BLaER1 (cell line): ENCODE results near the gene TXNRD3.
"Not testable (repeated sequence)": the region's sequence is repeated elsewhere in the genome, so short reads cannot be mapped to it uniquely, and the experiment has no call there.

Experiments used
- H3K27ac ChIP-seq: shearing (Covaris generic); formaldehyde crosslinking; 2 replicates; pipeline ENCODE4 v1.8.1; 2022
- H3K27me3 ChIP-seq: shearing (Covaris generic); formaldehyde crosslinking; 2 replicates; pipeline ENCODE4 v1.8.1; 2022
- H3K36me3 ChIP-seq: shearing (Covaris generic); formaldehyde crosslinking; 2 replicates; pipeline ENCODE4 v1.8.1; 2022
- H3K4me1 ChIP-seq: shearing (Covaris generic); formaldehyde crosslinking; 2 replicates; pipeline ENCODE4 v1.8.1; 2022
- H3K4me2 ChIP-seq: shearing (Covaris generic); formaldehyde crosslinking; 2 replicates; pipeline ENCODE4 v1.8.1; 2022
- H3K4me3 ChIP-seq: shearing (Covaris generic); formaldehyde crosslinking; 2 replicates; pipeline ENCODE4 v1.8.1; 2022
- H3K9ac ChIP-seq: shearing (Covaris generic); formaldehyde crosslinking; 2 replicates; pipeline ENCODE4 v1.8.1; 2022
- H3K9me3 ChIP-seq: shearing (Covaris generic); formaldehyde crosslinking; 2 replicates; pipeline ENCODE4 v1.8.1; 2022
- H4K20me1 ChIP-seq: shearing (Covaris generic); formaldehyde crosslinking; 2 replicates; pipeline ENCODE4 v1.8.1; 2022
- Cebpa-rat ChIP-seq: shearing (Covaris generic); IDR thresholded peaks from 2 replicates; pipeline ENCODE4 v1.8.1; 2022

The TXNRD3 gene

DNA sequence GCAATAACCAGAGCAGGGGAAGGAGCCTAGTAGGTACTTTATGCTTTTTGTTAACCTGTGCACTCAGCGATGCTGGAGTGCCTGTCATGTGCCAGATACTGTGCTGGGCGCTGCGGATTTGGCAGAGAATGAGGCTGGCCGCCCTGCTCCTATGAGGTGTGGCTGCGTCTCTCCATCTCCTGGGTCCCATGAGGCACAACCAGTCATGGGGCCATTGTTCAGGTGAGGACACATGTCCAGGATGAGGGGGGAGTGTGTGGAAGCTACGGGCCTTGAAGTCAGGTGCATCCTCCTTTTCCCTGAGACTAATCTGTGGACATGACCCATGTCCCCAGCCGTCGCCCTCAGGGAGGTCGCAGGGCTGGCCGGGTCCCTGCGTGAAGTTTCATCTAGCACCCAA lies 963 bp upstream of the TXNRD3 start:
- Histone ChIP-seq H3K36me3 (no peaks in the 10 kb centered on the region), H3K4me1 (peaks cover 16% of the 10 kb centered on the region; the same call in 1 of the 2 replicates), H3K27ac (no peak overlapping the region), H3K4me2 (0 out of 2 replicates have a peak overlapping the region, but pooled peaks have one; percentile 22), H4K20me1 (no peaks in the 10 kb centered on the region; the same call in 1 of the 2 replicates), H3K27me3 (peaks cover 52% of the 10 kb centered on the region), H3K4me3 (no peak overlapping the region), H3K9ac (no peak overlapping the region), H3K9me3 (peaks cover 17% of the 10 kb centered on the region)
- TF ChIP-seq Cebpa-rat, result no peak

DNA sequence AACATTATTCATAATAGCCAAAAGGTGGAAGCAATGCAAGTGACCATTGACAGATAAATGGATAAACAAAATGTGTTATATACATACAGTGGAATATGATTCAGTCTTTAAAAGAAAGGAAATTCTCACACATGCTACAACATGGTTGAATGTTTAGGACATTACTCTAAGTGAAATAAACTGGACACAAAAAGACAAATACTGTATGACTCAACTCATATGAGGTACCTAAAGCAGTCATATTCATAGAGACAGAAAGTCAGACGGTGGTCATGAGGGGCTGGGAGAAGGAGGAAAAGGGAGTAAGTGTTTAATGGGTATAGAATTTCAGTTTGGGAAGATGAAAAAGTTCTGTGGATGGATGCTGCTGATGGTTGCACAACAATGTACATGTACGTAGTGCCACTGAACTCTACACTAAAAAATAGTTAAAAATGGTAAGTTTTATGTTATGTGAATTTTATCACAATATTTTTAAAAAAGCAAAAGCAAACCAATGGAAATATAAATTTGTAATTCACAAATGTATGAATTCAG lies 5.3 kb downstream of the TXNRD3 start:
- Histone ChIP-seq H3K36me3 (no peaks in the 10 kb centered on the region), H3K27ac (no peak overlapping the region), H3K4me3 (no peak overlapping the region), H3K4me1 (peaks cover 4% of the 10 kb centered on the region; the same call in 1 of the 2 replicates), H3K9me3 (no peaks in the 10 kb centered on the region), H3K27me3 (peaks cover 28% of the 10 kb centered on the region), H4K20me1 (no peaks in the 10 kb centered on the region), H3K4me2 (no peak overlapping the region), H3K9ac (no peak overlapping the region)
- TF ChIP-seq Cebpa-rat, result no peak

DNA sequence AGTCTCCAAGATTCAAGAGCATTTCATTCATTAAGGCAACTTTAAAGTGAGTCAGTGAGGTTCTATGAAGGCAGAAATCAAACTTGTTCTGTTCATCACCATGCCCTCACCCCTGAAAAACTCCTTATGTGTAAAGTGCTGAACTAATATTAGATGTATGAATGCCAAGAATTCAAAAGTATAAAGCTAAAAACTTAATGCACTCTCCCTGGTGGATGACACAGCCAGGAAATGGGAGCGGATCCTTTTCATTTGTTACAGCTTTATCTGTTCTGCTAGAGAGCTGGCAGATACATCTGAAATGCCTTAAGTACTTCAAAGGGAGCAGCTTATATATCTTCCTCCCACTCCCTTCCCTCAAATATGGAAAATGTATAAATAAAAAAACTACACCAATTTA lies 8.2 kb downstream of the TXNRD3 start:
- Histone ChIP-seq H3K9me3 (no peaks in the 10 kb centered on the region), H3K4me2 (no peak overlapping the region), H3K9ac (no peak overlapping the region), H3K27ac (no peak overlapping the region), H4K20me1 (no peaks in the 10 kb centered on the region), H3K36me3 (no peaks in the 10 kb centered on the region), H3K4me3 (no peak overlapping the region), H3K4me1 (no peaks in the 10 kb centered on the region), H3K27me3 (no peaks in the 10 kb centered on the region)
- no peak for TF ChIP-seq Cebpa-rat

DNA sequence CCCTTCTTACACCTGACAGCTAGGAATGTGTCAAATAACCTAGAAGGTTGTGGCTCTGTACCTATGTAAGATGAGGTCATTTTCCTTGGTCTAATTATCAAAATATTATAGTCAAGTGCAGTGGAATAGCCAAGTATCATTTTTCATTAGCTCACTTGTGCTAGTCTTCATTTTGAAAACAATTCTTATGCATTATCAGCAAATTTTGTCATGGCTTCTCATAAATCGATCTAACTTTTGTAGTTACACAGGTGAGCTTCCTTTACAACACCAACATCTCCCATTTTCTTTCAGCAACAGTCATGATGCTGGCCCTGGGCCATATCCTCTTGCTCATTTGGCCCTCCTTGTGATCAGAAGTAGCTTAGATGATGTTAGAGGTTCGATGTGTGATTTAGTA lies 10.3 kb downstream of the TXNRD3 start:
- Histone ChIP-seq H4K20me1 (no peaks in the 10 kb centered on the region), H3K9ac (no peak overlapping the region), H3K4me1 (no peaks in the 10 kb centered on the region), H3K4me2 (no peak overlapping the region), H3K36me3 (no peaks in the 10 kb centered on the region), H3K27ac (no peak overlapping the region), H3K9me3 (no peaks in the 10 kb centered on the region), H3K4me3 (no peak overlapping the region), H3K27me3 (no peaks in the 10 kb centered on the region)
- TF ChIP-seq Cebpa-rat, result no peak

DNA sequence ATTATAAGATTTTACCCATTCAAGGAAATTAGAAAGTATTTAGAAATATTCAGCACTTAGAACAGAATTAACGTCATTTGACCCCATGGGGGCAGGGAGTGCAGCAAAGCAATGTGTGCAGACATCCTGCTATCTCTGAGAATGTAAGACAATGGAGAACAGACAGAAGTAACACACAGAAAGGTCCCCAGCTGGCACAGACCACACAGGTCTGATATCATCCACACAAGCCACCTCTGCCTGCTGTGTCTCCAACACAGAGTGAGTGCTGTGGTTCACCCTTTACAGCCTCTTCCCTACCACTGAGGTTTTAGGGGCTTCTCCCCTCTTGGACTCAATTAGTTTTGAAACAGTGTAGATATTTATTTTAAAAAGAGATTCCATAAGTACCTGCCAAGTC lies 16.1 kb downstream of the TXNRD3 start:
- no peak overlapping the region for H3K4me2 ChIP-seq

DNA sequence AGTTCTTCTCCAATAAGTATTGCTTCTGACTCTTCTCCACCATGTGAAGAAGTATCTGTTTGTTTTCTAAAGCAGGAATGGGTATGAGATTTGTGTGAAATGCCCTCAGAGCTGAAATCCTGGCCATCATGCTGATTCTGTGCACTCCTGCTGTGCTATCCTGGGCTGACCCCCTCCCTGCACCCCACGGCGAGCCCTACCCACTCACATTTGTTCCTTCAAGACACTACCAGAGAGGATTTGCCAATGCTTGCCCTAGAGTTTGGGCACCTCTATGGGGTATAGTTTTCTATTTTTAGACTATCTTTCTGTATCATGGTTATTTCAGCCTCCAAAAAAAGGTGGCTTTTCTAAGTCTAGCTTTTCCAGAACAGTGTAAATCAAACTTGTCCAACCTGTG lies 18.5 kb downstream of the TXNRD3 start:
- no peaks in the 10 kb centered on the region for H3K27me3 ChIP-seq
- H3K9ac ChIP-seq, result no peak overlapping the region
- H3K36me3 ChIP-seq, result no peaks in the 10 kb centered on the region
- no peaks in the 10 kb centered on the region for H3K4me1 ChIP-seq
- no peak overlapping the region for H3K27ac ChIP-seq
- H4K20me1 ChIP-seq, result no peaks in the 10 kb centered on the region
- TF ChIP-seq Cebpa-rat, result no peak
- H3K4me3 ChIP-seq, result no peak overlapping the region
- no peaks in the 10 kb centered on the region for H3K9me3 ChIP-seq
- H3K4me2 ChIP-seq, result no peak overlapping the region

More for the DNA sequence above, 16.1 kb downstream of the TXNRD3 start:
- no peak overlapping the region for H3K4me3 ChIP-seq
- H3K9ac ChIP-seq, result no peak overlapping the region
- no peak for TF ChIP-seq Cebpa-rat
- H4K20me1 ChIP-seq, result no peaks in the 10 kb centered on the region
- H3K9me3 ChIP-seq, result no peaks in the 10 kb centered on the region
- H3K36me3 ChIP-seq, result no peaks in the 10 kb centered on the region
- no peaks in the 10 kb centered on the region for H3K27me3 ChIP-seq
- H3K27ac ChIP-seq, result no peak overlapping the region
- no peaks in the 10 kb centered on the region for H3K4me1 ChIP-seq

DNA sequence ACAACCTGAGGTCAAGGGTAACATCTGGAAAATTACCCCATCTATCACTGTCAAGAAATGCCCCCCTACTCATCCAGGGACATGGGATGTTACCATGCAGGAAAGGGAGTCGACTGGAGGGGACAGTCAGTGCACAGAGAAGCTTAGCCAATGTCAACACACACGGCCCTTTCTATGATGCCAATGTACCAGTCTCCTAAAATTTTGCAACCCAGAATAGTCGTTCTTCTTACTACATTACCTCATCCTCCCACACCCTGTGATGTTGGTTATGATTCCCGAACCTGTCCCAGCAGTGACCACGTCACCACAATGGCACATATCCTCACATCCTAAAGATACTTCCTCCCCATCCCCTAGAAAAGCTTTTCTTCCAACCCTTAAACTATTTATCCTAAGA lies 20.1 kb downstream of the TXNRD3 start:
- Histone ChIP-seq H3K9ac (no peak overlapping the region), H3K9me3 (no peaks in the 10 kb centered on the region), H3K4me2 (no peak overlapping the region), H4K20me1 (no peaks in the 10 kb centered on the region), H3K36me3 (no peaks in the 10 kb centered on the region), H3K4me3 (no peak overlapping the region), H3K27ac (no peak overlapping the region), H3K27me3 (no peaks in the 10 kb centered on the region), H3K4me1 (peaks cover 14% of the 10 kb centered on the region)
- no peak for TF ChIP-seq Cebpa-rat

DNA sequence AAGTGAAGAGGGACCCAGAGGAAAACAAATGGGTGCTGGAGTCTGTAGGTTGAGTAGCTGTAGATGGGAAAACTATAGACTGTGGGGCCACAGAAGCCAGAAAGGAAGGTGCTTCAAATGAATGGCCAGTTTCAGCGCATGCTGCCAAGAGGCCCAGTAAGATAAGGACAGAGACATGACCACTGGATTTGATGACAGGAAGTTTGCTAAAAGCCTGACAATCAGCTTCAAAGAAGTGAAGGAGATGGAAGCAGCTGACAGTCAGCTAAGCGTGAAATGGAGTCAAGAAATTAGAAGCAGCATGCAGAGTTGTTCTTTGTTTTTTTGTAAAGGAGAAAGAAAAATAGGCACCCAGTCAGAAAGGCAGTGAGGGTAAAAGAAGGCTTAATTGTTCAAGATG lies 24.9 kb downstream of the TXNRD3 start:
- Histone ChIP-seq H3K27me3 (no peaks in the 10 kb centered on the region), H3K9ac (0 out of 2 replicates have a peak overlapping the region, but pooled peaks have one; percentile 12), H4K20me1 (no peaks in the 10 kb centered on the region), H3K4me1 (peaks cover 27% of the 10 kb centered on the region), H3K36me3 (no peaks in the 10 kb centered on the region), H3K4me3 (no peak overlapping the region), H3K9me3 (no peaks in the 10 kb centered on the region), H3K27ac (peak overlapping the region; percentile 60; the same call in 1 of the 2 replicates), H3K4me2 (peak overlapping the region; percentile 69)
- no peak for TF ChIP-seq Cebpa-rat

DNA sequence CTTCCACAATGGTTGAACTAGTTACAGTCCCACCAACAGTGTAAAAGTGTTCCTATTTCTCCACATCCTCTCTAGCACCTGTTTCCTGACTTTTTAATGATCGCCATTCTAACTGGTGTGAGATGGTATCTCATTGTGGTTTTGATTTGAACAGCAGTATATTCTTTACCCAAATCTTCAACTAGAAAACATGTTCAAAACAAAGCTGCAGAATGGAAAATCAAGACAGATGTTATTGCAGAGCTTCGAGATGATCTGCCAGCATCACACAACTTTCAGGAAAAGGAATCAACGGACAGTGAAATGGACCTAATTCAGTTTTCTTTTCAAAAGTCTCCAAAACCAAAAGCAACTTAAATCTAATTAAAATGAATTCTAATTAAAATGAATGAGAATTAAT lies 29.2 kb downstream of the TXNRD3 start:
- H3K27ac ChIP-seq, H3K9me3 ChIP-seq, H3K9ac ChIP-seq, H3K27me3 ChIP-seq, H3K4me3 ChIP-seq, H4K20me1 ChIP-seq, H3K36me3 ChIP-seq: not testable (repeated sequence)
- H3K4me2 ChIP-seq, result peak overlapping the region; percentile 32; the same call in 1 of the 2 replicates
- peaks cover 22% of the 10 kb centered on the region for H3K4me1 ChIP-seq

DNA sequence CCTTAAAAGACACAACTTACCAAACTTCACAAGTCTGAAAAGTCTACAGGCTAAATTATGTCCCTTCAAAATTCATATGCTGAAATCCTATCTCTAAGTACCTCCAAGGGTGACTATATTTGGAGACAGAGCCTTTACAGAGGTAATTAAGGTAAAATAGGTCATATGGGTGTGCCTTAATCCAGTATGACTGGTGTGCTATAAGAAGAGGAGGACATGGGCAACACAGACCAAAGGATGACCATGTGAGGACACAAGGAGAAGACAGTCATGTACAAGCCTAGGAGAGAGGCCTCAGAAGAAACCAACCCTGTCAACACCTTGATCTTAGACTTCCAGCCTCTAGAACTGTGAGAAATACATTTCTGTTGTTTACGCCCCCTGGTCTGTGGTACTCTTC lies 32.2 kb downstream of the TXNRD3 start:
- Histone ChIP-seq H3K4me2 (no peak overlapping the region), H3K27me3 (no peaks in the 10 kb centered on the region), H4K20me1 (no peaks in the 10 kb centered on the region), H3K4me3 (no peak overlapping the region), H3K9ac (no peak overlapping the region), H3K27ac (no peak overlapping the region), H3K36me3 (no peaks in the 10 kb centered on the region), H3K9me3 (no peaks in the 10 kb centered on the region), H3K4me1 (peaks cover 7% of the 10 kb centered on the region)
- TF ChIP-seq Cebpa-rat, result no peak
